ENCODE results near the gene TBC1D22A.

GRCh38 chr22:47101321-47101885 is 339.0 kb downstream of the TBC1D22A start:
- no peak for TF ChIP-seq EZH2 (IDR thresholded peaks at IDR 0.05; ENCODE audit: borderline replicate concordance, low read length)
- TF ChIP-seq CTCF (IDR thresholded peaks at IDR 0.05; ENCODE audit: low read length): no peak
